SK-N-MC (cell line): ENCODE data around the gene TAAR1.

Source experiments
- EZH2 ChIP-seq: fragments of 200-600 bp; sonication (generic); IDR thresholded peaks from one replicate; pipeline ENCODE4 v1.6.1; 2017; ENCODE audit warnings: antibody characterized with exemption
- POLR2AphosphoS5 ChIP-seq: IDR thresholded peaks from 2 replicates; pipeline ENCODE4 v1.6.1; 2012; ENCODE audit warnings: mild to moderate bottlenecking, low read depth, low read length, borderline replicate concordance

- TF ChIP-seq POLR2AphosphoS5 (no peak), EZH2 (no peak)
Measured at GRCh38 chr6:132663661-132664060, 4.7 kb upstream of the TAAR1 start.
